Uterus (tissue), 2 donors: ENCODE measurements around the gene SMAD5.

Experiments used
- POLR2A ChIP-seq, 2 donors: fragments of 450-650 bp; IDR thresholded peaks; one replicate each; pipeline ENCODE4 v1.6.1; 2016; ENCODE audit warnings: antibody characterized with exemption in 2 of 2, mild to moderate bottlenecking in 1 of 2, moderate library complexity in 1 of 2
- TF ChIP-seq, protein P1 (sequence below), 4 experiments: fragments of 200-600 bp in 2 of 4; fragments of 450-650 bp in 2 of 4; sonication (generic) in 2 of 4; IDR thresholded peaks; one replicate each; pipeline ENCODE4 v1.5.1; 2016 to 2019; ENCODE audit warnings: antibody characterized with exemption in 4 of 4, mild to moderate bottlenecking in 2 of 4, moderate library complexity in 1 of 4

DNA sequence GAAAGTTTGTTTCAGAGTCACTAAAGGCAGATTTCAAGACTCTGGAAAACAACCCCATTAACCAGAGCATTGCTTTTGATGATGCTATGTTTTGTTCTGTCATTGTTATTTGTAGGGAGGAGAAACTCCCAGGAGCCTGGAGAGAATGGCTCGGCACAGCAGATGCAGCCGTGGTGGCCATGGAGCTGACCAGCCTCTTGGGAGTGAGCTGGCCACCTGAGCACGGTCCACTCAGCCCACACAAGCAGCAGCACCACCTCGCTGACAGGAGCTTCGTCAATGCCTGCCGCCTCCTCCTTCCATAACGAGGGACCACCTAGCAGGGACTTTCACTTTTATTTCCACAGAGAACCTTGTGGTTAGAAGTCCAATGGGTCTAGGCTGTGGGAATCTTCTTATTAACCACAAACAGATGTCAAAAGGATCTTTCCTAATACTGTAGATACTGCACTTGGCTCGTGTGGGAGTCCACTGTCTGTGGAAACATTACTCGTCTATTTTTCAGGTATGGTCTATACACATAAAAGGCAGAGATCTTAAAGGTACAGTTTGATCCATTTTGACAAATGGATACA lies 81.4 kb downstream of the SMAD5 start:
- TF ChIP-seq, protein P1, sequence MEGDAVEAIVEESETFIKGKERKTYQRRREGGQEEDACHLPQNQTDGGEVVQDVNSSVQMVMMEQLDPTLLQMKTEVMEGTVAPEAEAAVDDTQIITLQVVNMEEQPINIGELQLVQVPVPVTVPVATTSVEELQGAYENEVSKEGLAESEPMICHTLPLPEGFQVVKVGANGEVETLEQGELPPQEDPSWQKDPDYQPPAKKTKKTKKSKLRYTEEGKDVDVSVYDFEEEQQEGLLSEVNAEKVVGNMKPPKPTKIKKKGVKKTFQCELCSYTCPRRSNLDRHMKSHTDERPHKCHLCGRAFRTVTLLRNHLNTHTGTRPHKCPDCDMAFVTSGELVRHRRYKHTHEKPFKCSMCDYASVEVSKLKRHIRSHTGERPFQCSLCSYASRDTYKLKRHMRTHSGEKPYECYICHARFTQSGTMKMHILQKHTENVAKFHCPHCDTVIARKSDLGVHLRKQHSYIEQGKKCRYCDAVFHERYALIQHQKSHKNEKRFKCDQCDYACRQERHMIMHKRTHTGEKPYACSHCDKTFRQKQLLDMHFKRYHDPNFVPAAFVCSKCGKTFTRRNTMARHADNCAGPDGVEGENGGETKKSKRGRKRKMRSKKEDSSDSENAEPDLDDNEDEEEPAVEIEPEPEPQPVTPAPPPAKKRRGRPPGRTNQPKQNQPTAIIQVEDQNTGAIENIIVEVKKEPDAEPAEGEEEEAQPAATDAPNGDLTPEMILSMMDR (IDR thresholded peaks at IDR 0.05): no peak
- no peak for TF ChIP-seq POLR2A (IDR thresholded peaks at IDR 0.05)
